Subcutaneous adipose tissue (tissue), 4 donors: ENCODE data around the gene SSH2. TPM values are rescaled to one million over a fixed set of nuclear protein-coding genes. Genes with fewer than 3 reads are reported as not detected.

Source experiments
- CTCF ChIP-seq: fragments of 450-650 bp; IDR thresholded peaks from one replicate; pipeline ENCODE4 v1.5.1; 2016; ENCODE audit warnings: low read depth, mild to moderate bottlenecking, control low read depth, antibody characterized with exemption, moderate library complexity
- total RNA-seq, 4 donors: library from RNA; depleted of rRNA; stranded (reverse); fragments of >200 nt; gene quantifications; one replicate each; pipeline ENCODE4 v1.1.0, GENCODE V29; 2016

Gene SSH2
- total RNA-seq, 4 donors from 2014 or later: 51.8 to 70.6 (median 61.4) TPM

- TF ChIP-seq CTCF: no peak
Observed at GRCh38 chr17:29723278-29724047, 206.6 kb downstream of the SSH2 start.

GRCh38 chr17:29722411-29723198 lies 207.4 kb downstream of the SSH2 start:
- TF ChIP-seq CTCF: no peak

GRCh38 chr17:29720551-29720950 lies 209.5 kb downstream of the SSH2 start:
- TF ChIP-seq CTCF: no peak

- TF ChIP-seq CTCF: no peak
Observed at GRCh38 chr17:29719469-29719868, 210.6 kb downstream of the SSH2 start.

GRCh38 chr17:29718446-29719039 lies 211.5 kb downstream of the SSH2 start:
- no peak for TF ChIP-seq CTCF

GRCh38 chr17:29717817-29718216 lies 212.2 kb downstream of the SSH2 start:
- no peak for TF ChIP-seq CTCF

GRCh38 chr17:29716566-29716965 lies 213.5 kb downstream of the SSH2 start:
- TF ChIP-seq CTCF: no peak
